ENCODE measurements around the gene STYXL2.

STYXL2 gene

GRCh38 chr1:167102906-167103573, 9.2 kb downstream of the STYXL2 start:
- no peak for DNase-seq
- in situ Hi-C loops (cut with MboI; ENCODE audit: low pct_unique_long_range_greater_than_20kb, low sequenced_read_pairs), result no loop called here

GRCh38 chr1:167104256-167104633, 10.4 kb downstream of the STYXL2 start:
- in situ Hi-C loops (cut with MboI; ENCODE audit: low pct_unique_long_range_greater_than_20kb, low sequenced_read_pairs), result no loop called here
- DNase-seq, result peak; percentile 63

GRCh38 chr1:167105271-167106118, 11.6 kb downstream of the STYXL2 start:
- in situ Hi-C loops (cut with MboI; ENCODE audit: low pct_unique_long_range_greater_than_20kb, low sequenced_read_pairs), result no loop called here
- peak; percentile 69 for DNase-seq

- in situ Hi-C loops (cut with MboI; ENCODE audit: low pct_unique_long_range_greater_than_20kb, low sequenced_read_pairs), result no loop called here
- no peak for DNase-seq
Observed at GRCh38 chr1:167106119-167106461, 12.2 kb downstream of the STYXL2 start.

GRCh38 chr1:167107456-167107855, 13.6 kb downstream of the STYXL2 start:
- in situ Hi-C loops (cut with MboI; ENCODE audit: low pct_unique_long_range_greater_than_20kb, low sequenced_read_pairs), result no loop called here
- no peak for DNase-seq

GRCh38 chr1:167109125-167109524, 15.2 kb downstream of the STYXL2 start:
- DNase-seq, result peak; percentile 28
- in situ Hi-C loops (cut with MboI; ENCODE audit: low pct_unique_long_range_greater_than_20kb, low sequenced_read_pairs), result no loop called here

- peak; percentile 70 for DNase-seq
- in situ Hi-C loops (cut with MboI; ENCODE audit: low pct_unique_long_range_greater_than_20kb, low sequenced_read_pairs), result no loop called here
Observed at GRCh38 chr1:167110586-167110985, 16.7 kb downstream of the STYXL2 start.

GRCh38 chr1:167111868-167112709, 18.2 kb downstream of the STYXL2 start:
- DNase-seq, result no peak
- in situ Hi-C loops (cut with MboI; ENCODE audit: low pct_unique_long_range_greater_than_20kb, low sequenced_read_pairs), result no loop called here

GRCh38 chr1:167114725-167115124, 20.9 kb downstream of the STYXL2 start:
- DNase-seq, result no peak
- in situ Hi-C loops (cut with MboI; ENCODE audit: low pct_unique_long_range_greater_than_20kb, low sequenced_read_pairs), result no loop called here

GRCh38 chr1:167115655-167116054, 21.8 kb downstream of the STYXL2 start:
- in situ Hi-C loops (cut with MboI; ENCODE audit: low pct_unique_long_range_greater_than_20kb, low sequenced_read_pairs), result no loop called here
- no peak for DNase-seq

GRCh38 chr1:167116174-167116573, 22.3 kb downstream of the STYXL2 start:
- in situ Hi-C loops (cut with MboI; ENCODE audit: low pct_unique_long_range_greater_than_20kb, low sequenced_read_pairs), result no loop called here
- no peak for DNase-seq

- no peak for DNase-seq
- in situ Hi-C loops (cut with MboI; ENCODE audit: low pct_unique_long_range_greater_than_20kb, low sequenced_read_pairs), result no loop called here
Observed at GRCh38 chr1:167117225-167117624, 23.4 kb downstream of the STYXL2 start.

- no peak for DNase-seq
- in situ Hi-C loops (cut with MboI; ENCODE audit: low pct_unique_long_range_greater_than_20kb, low sequenced_read_pairs), result no loop called here
Observed at GRCh38 chr1:167118188-167118587, 24.3 kb downstream of the STYXL2 start.

- in situ Hi-C loops (cut with MboI; ENCODE audit: low pct_unique_long_range_greater_than_20kb, low sequenced_read_pairs), result loop anchor here (10.0 kb wide), 1 partner anchor 55 kb away; no protein-coding TSS in a partner anchor
- DNase-seq, result no peak
Observed at GRCh38 chr1:167119696-167120095, 25.8 kb downstream of the STYXL2 start.

GRCh38 chr1:167120899-167121298, 27.0 kb downstream of the STYXL2 start:
- DNase-seq, result no peak
- in situ Hi-C loops (cut with MboI; ENCODE audit: low pct_unique_long_range_greater_than_20kb, low sequenced_read_pairs), result loop anchor here (10.0 kb wide), 1 partner anchor 56 kb away; no protein-coding TSS in a partner anchor

GRCh38 chr1:167121375-167122120, 27.7 kb downstream of the STYXL2 start:
- DNase-seq, result no peak
- in situ Hi-C loops (cut with MboI; ENCODE audit: low pct_unique_long_range_greater_than_20kb, low sequenced_read_pairs), result loop anchor here (10.0 kb wide), 1 partner anchor 57 kb away; no protein-coding TSS in a partner anchor

- DNase-seq, result no peak
- in situ Hi-C loops (cut with MboI; ENCODE audit: low pct_unique_long_range_greater_than_20kb, low sequenced_read_pairs), result loop anchor here (10.0 kb wide), 1 partner anchor 57 kb away; no protein-coding TSS in a partner anchor
Observed at GRCh38 chr1:167122121-167122480, 28.2 kb downstream of the STYXL2 start.

- in situ Hi-C loops (cut with MboI; ENCODE audit: low pct_unique_long_range_greater_than_20kb, low sequenced_read_pairs), result loop anchor here (10.0 kb wide), 1 partner anchor 58 kb away; no protein-coding TSS in a partner anchor
- DNase-seq, result no peak
Observed at GRCh38 chr1:167122568-167122967, 28.7 kb downstream of the STYXL2 start.

GRCh38 chr1:167126317-167126716, 32.4 kb downstream of the STYXL2 start:
- in situ Hi-C loops (cut with MboI; ENCODE audit: low pct_unique_long_range_greater_than_20kb, low sequenced_read_pairs), result loop anchor here (10.0 kb wide), 1 partner anchor 62 kb away; no protein-coding TSS in a partner anchor
- DNase-seq, result no peak

Measured in KBM-7 (cell line).